Effector memory CD8-positive, alpha-beta T cell (primary cell): ENCODE measurements around the gene CES4A.
"Not testable (repeated sequence)": the region's sequence is repeated elsewhere in the genome, so short reads cannot be mapped to it uniquely, and the experiment has no call there.

Experiments
- ATAC-seq: fragments of 150-1000 bp; cut with Tn5 transposase; replicated peaks from 2 replicates; pipeline ENCODE4 v1.10.0; 2021; ENCODE audit warnings: mild to moderate bottlenecking, moderate library complexity
- DNase-seq, 3 experiments: peaks; one replicate each; pipeline ENCODE4 v3.0.0; 2021
- H3K27ac Mint-ChIP-seq, 2 donors: one replicate each; pipeline ENCODE4 v1.8.0; 2022; ENCODE audit warnings: mild to moderate bottlenecking in 2 of 2, mixed read lengths in 2 of 2, moderate library complexity in 2 of 2
- H3K27me3 Mint-ChIP-seq, 2 donors: one replicate each; pipeline ENCODE4 v1.8.0; 2022; ENCODE audit warnings: mixed read lengths in 2 of 2
- H3K36me3 Mint-ChIP-seq: one replicate; pipeline ENCODE4 v1.8.0; 2022; ENCODE audit warnings: mild to moderate bottlenecking, moderate library complexity, mixed read lengths; ENCODE audit not compliant: insufficient read depth
- H3K4me1 Mint-ChIP-seq, 2 donors: one replicate each; pipeline ENCODE4 v1.8.0; 2022; ENCODE audit warnings: low read depth in 2 of 2, mixed read lengths in 2 of 2
- H3K4me3 Mint-ChIP-seq, 2 donors: one replicate each; pipeline ENCODE4 v1.8.0; 2022; ENCODE audit warnings: mild to moderate bottlenecking in 2 of 2, mixed read lengths in 2 of 2, moderate library complexity in 2 of 2
- H3K9me3 Mint-ChIP-seq, 2 donors: one replicate each; pipeline ENCODE4 v1.8.0; 2022; ENCODE audit warnings: mixed read lengths in 2 of 2

CES4A gene

DNA sequence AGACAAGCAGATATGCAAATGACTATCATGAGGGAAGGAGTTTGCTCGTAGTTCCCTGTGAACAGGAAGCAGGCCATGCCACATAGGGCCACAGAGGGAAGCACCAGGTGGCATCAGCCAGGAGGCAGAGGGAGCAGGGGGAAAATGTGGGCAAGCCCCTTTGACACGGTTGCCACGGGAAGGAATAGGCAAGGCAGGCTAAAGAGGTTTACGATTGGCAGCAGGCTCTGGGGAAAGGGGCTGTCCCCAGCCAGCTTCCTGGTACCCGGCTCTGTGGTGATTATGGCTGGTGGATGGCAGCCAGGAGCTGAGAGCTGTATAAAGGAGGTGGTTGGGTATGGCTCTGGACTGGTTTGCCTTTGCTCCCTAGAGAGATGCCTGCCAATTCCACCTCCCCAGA, 26.5 kb upstream of the CES4A start:
- Mint-ChIP-seq H3K4me1 (peaks cover 0 to 5% of the 10 kb centered on the region in 2 donors), H3K27me3 (peaks cover 7 to 24% of the 10 kb centered on the region in 2 donors), H3K27ac (no peak overlapping the region), H3K4me3 (no peak overlapping the region), H3K9me3 (no peaks in the 10 kb centered on the region), H3K36me3 (no peaks in the 10 kb centered on the region)
- DNase-seq (no peak), ATAC-seq (no peak)

DNA sequence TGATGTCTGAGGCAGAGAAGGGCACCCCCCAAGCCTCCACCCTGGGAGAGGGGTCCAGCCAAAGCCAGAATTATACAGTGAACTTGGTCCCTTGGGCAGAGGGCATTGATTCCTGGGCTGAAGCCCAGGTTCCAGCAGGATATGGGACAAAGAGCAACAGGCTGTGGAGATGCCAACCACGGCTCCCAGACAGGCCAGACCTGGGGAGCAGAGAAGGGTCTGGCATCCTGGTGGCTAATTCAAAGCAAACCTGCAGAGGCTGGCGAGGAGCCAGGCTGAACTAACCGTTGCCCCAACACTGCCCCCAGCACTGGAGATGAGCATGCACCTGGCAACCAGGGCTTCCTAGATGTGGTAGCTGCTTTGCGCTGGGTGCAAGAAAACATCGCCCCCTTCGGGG, 24.3 kb upstream of the CES4A start:
- H3K27me3 Mint-ChIP-seq = peaks cover 7 to 15% of the 10 kb centered on the region in 2 donors
- H3K9me3 Mint-ChIP-seq = no peaks in the 10 kb centered on the region
- H3K4me1 Mint-ChIP-seq = peaks cover 0 to 5% of the 10 kb centered on the region in 2 donors
- ATAC-seq (no peak), DNase-seq (no peak)
- H3K36me3 Mint-ChIP-seq = no peaks in the 10 kb centered on the region
- no peak overlapping the region for H3K4me3 Mint-ChIP-seq
- no peak overlapping the region for H3K27ac Mint-ChIP-seq

DNA sequence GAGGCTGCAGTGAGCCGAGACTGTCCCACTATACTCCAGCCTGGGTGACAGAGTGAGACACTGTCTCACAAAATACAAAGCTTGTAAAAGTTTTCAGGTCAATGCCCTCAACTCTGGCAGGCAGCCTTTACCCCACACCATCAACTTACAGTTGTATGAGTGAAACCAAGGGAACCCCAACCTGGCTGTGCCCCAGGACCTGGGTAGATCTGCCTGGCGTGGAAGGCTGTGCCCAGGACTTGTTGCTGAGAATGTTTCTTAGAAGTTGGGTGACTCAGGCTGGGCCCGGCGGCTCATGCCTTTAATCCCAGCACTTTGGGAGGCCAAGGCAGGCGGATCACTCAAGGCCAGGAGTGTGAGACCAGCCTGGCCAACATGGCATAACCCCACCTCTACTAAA, 19.5 kb upstream of the CES4A start:
- Mint-ChIP-seq H3K4me1 (no peaks in the 10 kb centered on the region), H3K27me3 (peaks cover 7 to 25% of the 10 kb centered on the region in 2 donors), H3K9me3 (no peaks in the 10 kb centered on the region), H3K27ac (no peak overlapping the region), H3K4me3 (no peak overlapping the region), H3K36me3 (no peaks in the 10 kb centered on the region)
- no peak for ATAC-seq
- DNase-seq = no peak

DNA sequence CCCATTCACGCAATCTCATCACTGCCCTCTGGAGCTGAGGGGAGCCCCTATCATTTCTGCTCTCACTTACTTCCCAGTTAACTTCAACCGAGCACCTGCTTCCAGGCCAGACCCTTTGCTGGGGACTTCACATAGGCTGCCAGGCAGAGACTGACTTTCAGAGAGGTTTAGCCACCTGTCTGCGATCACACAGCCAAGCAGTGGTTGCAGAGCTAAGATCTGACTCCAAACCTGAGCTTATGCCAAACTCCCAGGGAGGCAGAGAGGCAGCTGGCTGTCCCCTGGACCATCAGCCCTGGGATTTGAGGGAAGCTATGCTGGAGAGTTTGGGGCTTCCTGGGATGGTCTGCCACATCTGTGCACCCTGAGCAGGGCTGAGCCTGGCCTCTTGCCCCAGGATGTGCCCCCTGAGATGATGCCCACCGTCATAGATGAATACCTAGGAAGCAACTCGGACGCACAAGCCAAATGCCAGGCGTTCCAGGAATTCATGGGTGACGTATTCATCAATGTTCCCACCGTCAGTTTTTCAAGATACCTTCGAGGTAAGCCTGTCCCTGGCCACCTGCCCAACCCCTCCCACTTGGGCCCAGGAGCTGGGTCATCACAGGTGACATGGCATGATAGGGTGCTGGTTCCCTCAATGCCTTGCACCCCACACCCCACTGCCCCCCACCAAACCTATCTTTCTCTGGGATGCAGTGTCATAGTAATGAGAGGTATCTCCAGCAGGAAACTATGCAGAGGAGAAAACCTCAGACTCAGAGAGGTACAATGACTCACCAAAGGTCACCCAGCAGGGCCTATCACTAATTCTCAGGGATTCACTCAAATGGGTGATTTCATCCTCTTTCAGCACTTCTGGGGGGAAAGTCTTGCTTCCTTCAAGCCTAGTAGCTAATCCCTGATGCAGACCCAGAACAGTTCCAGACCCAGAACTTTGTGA, 17.3 kb upstream of the CES4A start:
- Mint-ChIP-seq H3K27ac (no peak overlapping the region), H3K27me3 (peaks cover 0 to 10% of the 10 kb centered on the region in 2 donors), H3K9me3 (no peaks in the 10 kb centered on the region), H3K36me3 (no peaks in the 10 kb centered on the region), H3K4me3 (no peak overlapping the region), H3K4me1 (peaks cover 5 to 12% of the 10 kb centered on the region in 2 donors)
- no peak for DNase-seq
- no peak for ATAC-seq

DNA sequence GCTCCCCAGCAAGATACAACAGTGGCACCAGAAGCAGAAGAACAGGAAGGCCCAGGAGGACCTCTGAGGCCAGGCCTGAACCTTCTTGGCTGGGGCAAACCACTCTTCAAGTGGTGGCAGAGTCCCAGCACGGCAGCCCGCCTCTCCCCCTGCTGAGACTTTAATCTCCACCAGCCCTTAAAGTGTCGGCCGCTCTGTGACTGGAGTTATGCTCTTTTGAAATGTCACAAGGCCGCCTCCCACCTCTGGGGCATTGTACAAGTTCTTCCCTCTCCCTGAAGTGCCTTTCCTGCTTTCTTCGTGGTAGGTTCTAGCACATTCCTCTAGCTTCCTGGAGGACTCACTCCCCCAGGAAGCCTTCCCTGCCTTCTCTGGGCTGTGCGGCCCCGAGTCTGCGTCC, 15.4 kb upstream of the CES4A start:
- H3K27me3 Mint-ChIP-seq = peaks cover 0 to 10% of the 10 kb centered on the region in 2 donors
- DNase-seq (no peak), ATAC-seq (no peak)
- no peak overlapping the region for H3K4me3 Mint-ChIP-seq
- H3K9me3 Mint-ChIP-seq = no peaks in the 10 kb centered on the region
- H3K36me3 Mint-ChIP-seq = peaks cover 2% of the 10 kb centered on the region
- H3K4me1 Mint-ChIP-seq = peaks cover 8 to 16% of the 10 kb centered on the region in 2 donors
- H3K27ac Mint-ChIP-seq = no peak overlapping the region

DNA sequence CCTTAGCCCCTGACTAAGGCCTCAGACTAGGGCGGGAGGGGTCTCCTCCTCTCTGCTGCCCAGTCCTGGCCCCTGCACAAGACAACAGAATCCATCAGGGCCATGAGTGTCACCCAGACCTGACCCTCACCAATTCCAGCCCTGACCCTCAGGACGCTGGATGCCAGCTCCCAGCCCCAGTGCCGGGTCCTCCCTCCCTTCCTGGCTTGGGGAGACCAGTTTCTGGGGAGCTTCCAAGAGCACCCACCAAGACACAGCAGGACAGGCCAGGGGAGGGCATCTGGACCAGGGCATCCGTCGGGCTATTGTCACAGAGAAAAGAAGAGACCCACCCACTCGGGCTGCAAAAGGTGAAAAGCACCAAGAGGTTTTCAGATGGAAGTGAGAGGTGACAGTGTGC, 14.7 kb upstream of the CES4A start:
- no peaks in the 10 kb centered on the region for H3K9me3 Mint-ChIP-seq
- H3K36me3 Mint-ChIP-seq = peaks cover 6% of the 10 kb centered on the region
- no peak for ATAC-seq
- no peak overlapping the region for H3K27ac Mint-ChIP-seq
- no peak for DNase-seq
- H3K4me1 Mint-ChIP-seq = peaks cover 8 to 16% of the 10 kb centered on the region in 2 donors
- H3K27me3 Mint-ChIP-seq = peaks cover 0 to 10% of the 10 kb centered on the region in 2 donors
- H3K4me3 Mint-ChIP-seq = no peak overlapping the region

DNA sequence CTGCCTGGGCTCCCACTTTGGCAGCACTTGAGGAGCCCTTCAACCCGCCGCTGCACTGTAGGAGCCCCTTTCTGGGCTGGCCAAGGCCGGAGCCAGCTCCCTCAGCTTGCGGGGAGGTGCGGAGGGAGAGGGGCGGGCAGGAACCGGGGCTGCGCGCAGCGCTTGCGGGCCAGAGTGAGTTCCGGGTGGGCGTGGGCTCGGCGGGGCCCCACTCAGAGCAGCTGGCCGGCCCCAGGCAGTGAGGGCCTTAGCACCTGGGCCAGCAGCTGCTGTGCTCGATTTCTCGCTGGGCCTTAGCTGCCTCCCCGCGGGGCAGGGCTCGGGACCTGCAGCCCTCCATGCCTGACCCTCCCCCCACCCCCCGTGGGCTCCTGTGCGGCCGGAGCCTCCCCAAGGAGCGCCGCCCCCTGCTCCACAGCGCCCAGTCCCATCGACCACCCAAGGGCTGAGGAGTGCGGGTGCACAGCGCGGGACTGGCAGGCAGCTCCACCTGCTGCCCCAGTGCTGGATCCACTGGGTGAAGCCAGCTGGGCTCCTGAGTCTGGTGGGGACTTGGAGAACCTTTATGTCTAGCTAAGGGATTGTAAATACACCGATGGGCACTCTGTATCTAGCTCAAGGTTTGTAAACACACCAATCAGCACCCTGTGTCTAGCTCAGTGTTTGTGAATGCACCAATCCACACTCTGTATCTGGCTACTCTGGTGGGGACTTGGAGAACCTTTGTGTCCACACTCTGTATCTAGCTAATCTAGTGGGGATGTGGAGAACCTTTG, 14.0 kb upstream of the CES4A start:
- H3K27me3 Mint-ChIP-seq, H3K36me3 Mint-ChIP-seq, H3K9me3 Mint-ChIP-seq, ATAC-seq, DNase-seq: not testable (repeated sequence)
- Mint-ChIP-seq H3K4me1 (peaks cover 8 to 16% of the 10 kb centered on the region in 2 donors), H3K4me3 (peak overlapping the region; percentile 78 to 79), H3K27ac (peak overlapping the region in 1 of 2 donors; percentile 69)

DNA sequence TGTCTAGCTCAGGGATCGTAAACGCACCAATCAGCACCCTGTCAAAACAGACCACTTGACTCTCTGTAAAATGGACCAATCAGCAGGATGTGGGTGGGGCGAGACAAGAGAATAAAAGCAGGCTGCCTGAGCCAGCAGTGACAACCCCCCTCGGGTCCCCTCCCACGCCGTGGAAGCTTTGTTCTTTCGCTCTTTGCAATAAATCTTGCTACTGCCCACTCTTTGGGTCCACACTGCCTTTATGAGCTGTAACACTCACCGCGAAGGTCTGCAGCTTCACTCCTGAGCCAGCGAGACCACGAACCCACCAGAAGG, 13.5 kb upstream of the CES4A start:
- not testable (repeated sequence) for H3K9me3 Mint-ChIP-seq, ATAC-seq, H3K36me3 Mint-ChIP-seq, H3K27me3 Mint-ChIP-seq
- DNase-seq = peak; percentile 20 to 32 (median 23)
- Mint-ChIP-seq H3K27ac (peak overlapping the region in 1 of 2 donors; percentile 69), H3K4me3 (peak overlapping the region; percentile 78 to 79), H3K4me1 (peaks cover 8 to 16% of the 10 kb centered on the region in 2 donors)

DNA sequence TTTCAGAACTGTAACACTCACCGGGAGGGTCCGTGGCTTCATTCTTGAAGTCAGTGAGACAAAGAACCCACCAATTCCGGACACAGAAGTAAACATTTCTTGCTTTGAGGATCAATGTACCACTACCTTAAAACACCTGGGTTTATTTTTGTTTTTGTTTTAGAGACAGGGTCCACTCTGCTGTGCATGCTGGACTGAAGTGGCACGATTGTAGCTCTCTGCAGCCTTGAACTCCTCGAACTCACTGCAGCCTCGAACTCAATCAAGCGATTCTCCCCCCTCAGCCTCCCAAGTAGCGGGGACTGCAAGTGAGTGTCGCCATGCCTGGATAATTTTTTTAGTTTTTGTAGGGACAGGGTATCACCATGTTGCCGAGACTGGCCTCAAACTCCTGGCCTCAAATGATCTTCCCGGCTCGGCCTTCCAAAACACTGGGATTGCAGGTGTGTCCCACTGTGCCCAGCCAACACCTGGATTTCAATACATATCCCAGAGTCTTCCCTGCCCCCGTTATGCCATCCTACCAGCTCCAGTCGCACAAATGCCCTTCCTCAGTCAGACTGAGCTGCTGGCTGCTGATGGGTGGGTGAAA, 13.0 kb upstream of the CES4A start:
- peaks cover 6% of the 10 kb centered on the region for H3K36me3 Mint-ChIP-seq
- no peaks in the 10 kb centered on the region for H3K9me3 Mint-ChIP-seq
- peaks cover 0 to 6% of the 10 kb centered on the region in 2 donors for H3K27me3 Mint-ChIP-seq
- H3K4me1 Mint-ChIP-seq = peaks cover 8 to 16% of the 10 kb centered on the region in 2 donors
- peak overlapping the region; percentile 78 to 79 for H3K4me3 Mint-ChIP-seq
- H3K27ac Mint-ChIP-seq = peak overlapping the region in 1 of 2 donors; percentile 69
- DNase-seq = no peak
- no peak for ATAC-seq

DNA sequence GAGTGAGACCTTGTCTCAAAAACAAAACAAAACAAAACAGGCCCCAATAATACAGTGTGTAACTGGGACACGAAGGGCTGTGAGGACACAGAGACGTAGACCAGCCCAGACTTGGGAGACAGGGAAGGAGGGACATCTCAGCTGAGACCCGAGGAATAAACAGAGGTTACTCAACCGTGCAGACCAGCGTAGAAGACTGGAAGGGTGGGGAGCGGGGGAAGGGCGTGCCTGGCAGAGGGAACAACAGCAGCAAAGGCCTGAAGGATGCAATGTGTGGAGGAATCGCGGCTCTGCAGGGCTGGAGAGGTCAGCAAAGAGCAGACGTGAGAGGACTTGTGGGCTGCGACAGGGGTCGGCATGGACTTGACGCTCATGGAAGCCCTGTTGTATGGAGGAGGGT, 11.6 kb upstream of the CES4A start:
- H3K4me1 Mint-ChIP-seq = peaks cover 8 to 16% of the 10 kb centered on the region in 2 donors
- ATAC-seq = no peak

DNA sequence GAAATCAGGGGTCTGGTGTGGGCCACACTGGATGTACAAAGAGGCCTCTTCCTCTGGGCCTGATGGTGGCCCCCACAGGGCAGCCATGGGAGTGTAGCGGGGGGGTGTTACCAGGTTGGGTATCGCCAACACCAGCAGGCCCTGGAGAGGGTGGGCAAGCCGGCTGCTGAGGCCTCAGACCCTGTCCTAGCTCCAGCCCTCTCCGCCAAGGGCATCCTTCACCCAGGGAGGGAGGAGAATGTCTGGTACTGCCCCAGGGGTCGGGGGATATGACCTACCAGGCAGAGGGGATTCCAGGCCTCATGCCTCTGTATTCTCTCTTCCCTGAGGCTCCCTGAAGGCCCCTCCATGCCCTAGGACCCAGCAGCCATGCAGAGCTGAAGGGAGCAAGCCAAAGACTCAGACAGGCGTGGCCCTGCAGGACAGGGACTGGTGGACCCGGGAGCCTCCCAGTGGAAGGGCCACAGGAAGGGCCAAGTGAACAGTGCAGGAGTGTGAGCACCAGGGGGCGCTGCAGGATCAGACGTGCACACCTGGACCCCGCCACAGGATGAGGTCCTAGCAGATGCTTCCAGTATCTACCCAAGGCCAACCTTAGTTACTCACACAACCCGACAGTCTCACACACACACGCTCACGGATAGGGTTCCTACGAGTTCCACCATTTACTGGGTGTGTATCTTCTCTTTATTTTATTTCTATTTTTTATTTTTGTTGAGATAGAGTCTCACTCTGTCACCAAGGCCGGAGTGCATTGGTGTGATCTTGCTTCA, 10.9 kb upstream of the CES4A start:
- Mint-ChIP-seq H3K27me3 (no peaks in the 10 kb centered on the region), H3K9me3 (no peaks in the 10 kb centered on the region), H3K27ac (no peak overlapping the region), H3K36me3 (peaks cover 6% of the 10 kb centered on the region), H3K4me1 (peaks cover 8 to 20% of the 10 kb centered on the region in 2 donors), H3K4me3 (no peak overlapping the region)
- peak; percentile 100 for ATAC-seq
- peak; percentile 86 to 87 (median 86) for DNase-seq

More for the DNA sequence above, 11.6 kb upstream of the CES4A start:
- peak overlapping the region in 1 of 2 donors; percentile 62 for H3K27ac Mint-ChIP-seq
- peaks cover 6% of the 10 kb centered on the region for H3K36me3 Mint-ChIP-seq
- DNase-seq = no peak
- no peaks in the 10 kb centered on the region for H3K9me3 Mint-ChIP-seq
- no peak overlapping the region for H3K4me3 Mint-ChIP-seq
- no peaks in the 10 kb centered on the region for H3K27me3 Mint-ChIP-seq

DNA sequence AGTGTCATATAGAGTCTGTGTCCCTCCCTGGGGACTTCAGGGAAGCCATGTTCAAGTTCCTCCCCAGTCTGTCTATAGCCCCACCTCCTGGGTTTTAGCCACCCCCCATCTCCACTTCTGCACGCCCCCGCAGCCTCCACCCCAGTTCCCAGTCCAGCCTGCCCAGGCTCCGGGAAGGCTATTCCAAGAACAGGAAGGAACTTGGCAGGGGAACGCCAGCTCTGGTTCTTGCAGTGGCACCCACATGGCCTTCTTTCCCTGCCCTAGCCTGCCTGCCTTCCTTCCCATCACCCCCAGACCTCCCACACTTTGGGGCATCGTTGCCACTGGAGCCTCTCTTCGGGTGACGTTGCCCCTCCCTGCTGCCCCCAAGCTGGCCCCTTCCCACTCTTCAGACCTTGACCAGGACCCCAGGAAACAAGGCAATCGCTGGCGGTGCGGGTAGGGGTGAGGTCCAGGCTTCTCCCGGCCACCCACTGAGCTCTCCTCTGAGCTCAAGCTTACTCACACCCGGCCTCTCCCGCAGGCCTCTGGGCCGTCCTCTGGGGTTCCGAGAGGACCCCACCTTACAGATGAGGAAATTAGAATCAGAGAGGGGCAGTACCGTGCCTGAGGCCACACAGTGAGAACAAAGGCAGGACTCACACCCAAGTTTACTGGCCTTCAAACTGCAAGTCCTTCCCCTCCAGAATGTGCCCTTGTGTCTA, 9.2 kb upstream of the CES4A start:
- Mint-ChIP-seq H3K4me1 (peaks cover 8 to 20% of the 10 kb centered on the region in 2 donors), H3K27ac (no peak overlapping the region)

More for the DNA sequence above, 9.2 kb upstream of the CES4A start:
- DNase-seq = no peak
- Mint-ChIP-seq H3K9me3 (no peaks in the 10 kb centered on the region), H3K36me3 (peaks cover 6% of the 10 kb centered on the region), H3K4me3 (no peak overlapping the region), H3K27me3 (no peaks in the 10 kb centered on the region)
- no peak for ATAC-seq
